CD14-positive monocyte (primary cell): ENCODE data around the gene NUDT8. TPM values are rescaled to one million over a fixed set of nuclear protein-coding genes. Genes with fewer than 3 reads are reported as not detected.
A peak's percentile ranks its signal among the peaks of the same experiment; 100 is the strongest.

Experiments used
- DNase-seq, 3 donors: peaks; one replicate each; pipeline ENCODE4 v3.0.0-alpha.2; 2011 to 2022
- H2AFZ ChIP-seq: 2 replicates; pipeline ENCODE4 v1.6.0; 2012; ENCODE audit warnings: mild to moderate bottlenecking, low read depth, low read length, inconsistent platforms; ENCODE audit not compliant: insufficient read depth, poor library complexity, severe bottlenecking
- H3K27ac ChIP-seq, 2 donors: 1 replicate in 1 of 2; 2 replicates in 1 of 2; pipeline ENCODE4 v1.5.1; 2012 to 2013; ENCODE audit warnings: low read length in 2 of 2, control low read depth in 1 of 2, inconsistent platforms in 1 of 2, low read depth in 1 of 2, mild to moderate bottlenecking in 1 of 2
- H3K27me3 ChIP-seq, 2 donors: one replicate each; pipeline versions ENCODE4 v1.6.0 to v1.6.1; 2011 to 2013; ENCODE audit warnings: low read length in 2 of 2; ENCODE audit not compliant: control insufficient read depth in 2 of 2, insufficient read depth in 2 of 2
- H3K36me3 ChIP-seq, 2 donors: replicated peaks in 1 of 2; 1 replicate in 1 of 2; 2 replicates in 1 of 2; pipeline versions ENCODE4 v1.5.1 to v1.6.1; 2012 to 2013; ENCODE audit warnings: low read length in 2 of 2, control low read depth in 1 of 2, inconsistent platforms in 1 of 2, mild to moderate bottlenecking in 1 of 2; ENCODE audit not compliant: insufficient read depth in 2 of 2, control insufficient read depth in 1 of 2
- H3K4me1 ChIP-seq, 2 donors: 1 replicate in 1 of 2; 2 replicates in 1 of 2; pipeline versions ENCODE4 v1.5.1 to v1.6.1; 2012 to 2013; ENCODE audit warnings: low read length in 2 of 2, control low read depth in 1 of 2, inconsistent platforms in 1 of 2, mild to moderate bottlenecking in 1 of 2, moderate library complexity in 1 of 2; ENCODE audit not compliant: insufficient read depth in 2 of 2, control insufficient read depth in 1 of 2
- H3K4me2 ChIP-seq: replicated peaks from 2 replicates; pipeline ENCODE3; 2012; ENCODE audit warnings: low read length, moderate library complexity, mild to moderate bottlenecking; ENCODE audit not compliant: poor library complexity, severe bottlenecking; ENCODE audit errors: extremely low read depth
- H3K4me3 ChIP-seq, 3 experiments: fragments of 200-600 bp in 1 of 3; sonication (generic) in 1 of 3; replicated peaks in 1 of 3; 1 replicate in 2 of 3; 2 replicates in 1 of 3; pipeline ENCODE4 v1.5.1; 2011 to 2013; ENCODE audit warnings: low read length in 3 of 3, mild to moderate bottlenecking in 3 of 3, control low read depth in 2 of 3, low read depth in 2 of 3, inconsistent platforms in 1 of 3, moderate library complexity in 1 of 3
- H3K79me2 ChIP-seq: 2 replicates; pipeline ENCODE4 v1.6.0; 2012; ENCODE audit warnings: mild to moderate bottlenecking, control low read depth, inconsistent platforms, low read length, moderate library complexity; ENCODE audit not compliant: insufficient read depth
- H3K9ac ChIP-seq: 2 replicates; pipeline ENCODE4 v1.6.0; 2017; ENCODE audit warnings: low read length, mild to moderate bottlenecking; ENCODE audit not compliant: insufficient read depth, poor library complexity, severe bottlenecking
- H3K9me3 ChIP-seq, 2 donors: replicated peaks in 1 of 2; 1 replicate in 1 of 2; 2 replicates in 1 of 2; pipeline versions ENCODE4 v1.5.1 to v1.6.1; 2012 to 2013; ENCODE audit warnings: low read length in 2 of 2, control low read depth in 1 of 2; ENCODE audit not compliant: control insufficient read depth in 1 of 2, insufficient read depth in 1 of 2
- H4K20me1 ChIP-seq: 2 replicates; pipeline ENCODE4 v1.6.0; 2012; ENCODE audit warnings: mild to moderate bottlenecking, low read length, control low read depth, moderate library complexity; ENCODE audit not compliant: insufficient read depth
- H3K27ac Mint-ChIP-seq, 7 donors: one replicate each; pipeline ENCODE4 v1.8.0; 2020; ENCODE audit warnings: mild to moderate bottlenecking in 7 of 7, mixed read lengths in 7 of 7, moderate library complexity in 6 of 7, inconsistent platforms in 2 of 7
- H3K27me3 Mint-ChIP-seq, 3 donors: one replicate each; pipeline ENCODE4 v1.8.0; 2021 to 2022; ENCODE audit warnings: low read depth in 3 of 3, mild to moderate bottlenecking in 3 of 3, mixed read lengths in 3 of 3, moderate library complexity in 3 of 3, inconsistent platforms in 1 of 3
- H3K36me3 Mint-ChIP-seq, 2 donors: one replicate each; pipeline ENCODE4 v1.8.0; 2020; ENCODE audit warnings: mixed read lengths in 2 of 2, inconsistent platforms in 1 of 2, mild to moderate bottlenecking in 1 of 2
- H3K4me1 Mint-ChIP-seq: one replicate; pipeline ENCODE4 v1.8.0; 2020; ENCODE audit warnings: mild to moderate bottlenecking, mixed read lengths
- H3K4me3 Mint-ChIP-seq, 2 donors: one replicate each; pipeline ENCODE4 v1.8.0; 2020; ENCODE audit warnings: mild to moderate bottlenecking in 2 of 2, mixed read lengths in 2 of 2, moderate library complexity in 1 of 2
- H3K9me3 Mint-ChIP-seq, 7 donors: one replicate each; pipeline ENCODE4 v1.8.0; 2020 to 2022; ENCODE audit warnings: mixed read lengths in 7 of 7, mild to moderate bottlenecking in 6 of 7, moderate library complexity in 6 of 7, inconsistent platforms in 2 of 7
- WGBS: methylation state at CpG from one replicate; pipeline ENCODE4 v1.1.5; 2013; ENCODE audit warnings: missing lambda C conversion rate; ENCODE audit not compliant: insufficient coverage; 5-methylcytosine and 5-hydroxymethylcytosine counted together
- intact Hi-C, 2 donors: fragments of 100-400 bp; cut with micrococcal nuclease; formaldehyde crosslinking; loops; one replicate each; pipeline versions ENCODE4 v1.15.0 to v1.15.1; 2023
- polyA plus RNA-seq, 3 donors: library from polyadenylated mRNA; depleted of rRNA in 1 of 3; unstranded in 2 of 3; stranded (reverse) in 1 of 3; fragments of 300-500 nt in 2 of 3; fragments of >200 nt in 1 of 3; fragmentation: Illumina TruSeq in 2 of 3; gene quantifications; 1 replicate in 2 of 3; 2 replicates in 1 of 3; pipeline ENCODE4 v1.2.3, GENCODE V29; 2012 to 2021
- TF ChIP-seq, protein P1 (sequence below): fragments of 200-600 bp; IDR thresholded peaks from one replicate; pipeline ENCODE4 v1.8.0; 2022; ENCODE audit warnings: antibody characterized with exemption, mild to moderate bottlenecking

NUDT8 gene
- polyA plus RNA-seq, 3 donors, result 0.92 to 1.4 (median 1.3) TPM

- WGBS, result 98% methylated on average over 4 of the region's 4 CpGs
- Histone ChIP-seq H3K4me2 (peak overlapping the region; percentile 83), H3K36me3 (peaks cover 18 to 30% of the 10 kb centered on the region in 2 donors), H3K4me1 (peaks cover 63 to 71% of the 10 kb centered on the region in 2 donors), H3K27me3 (no peaks in the 10 kb centered on the region), H3K79me2 (peaks cover 23% of the 10 kb centered on the region), H3K4me3 (peak overlapping the region in 1 of 3 experiments; percentile 82), H3K27ac (peak overlapping the region; percentile 78 to 89), H2AFZ (no peak overlapping the region), H4K20me1 (peaks cover 28% of the 10 kb centered on the region), H3K9ac (no peak overlapping the region), H3K9me3 (peaks cover 0 to 2% of the 10 kb centered on the region in 2 donors)
- Mint-ChIP-seq H3K4me1 (peaks cover 65% of the 10 kb centered on the region), H3K27ac (peak overlapping the region; percentile 60 to 96 (median 87)), H3K4me3 (peak overlapping the region in 1 of 2 donors; percentile 53), H3K36me3 (peaks cover 42 to 45% of the 10 kb centered on the region in 2 donors), H3K9me3 (peaks cover 0 to 13% (median 3%) of the 10 kb centered on the region in 7 donors), H3K27me3 (peaks cover 0 to 4% (median 2%) of the 10 kb centered on the region in 3 donors)
- intact Hi-C loops, result no loop called here
- no peak for DNase-seq
- TF ChIP-seq, protein P1, sequence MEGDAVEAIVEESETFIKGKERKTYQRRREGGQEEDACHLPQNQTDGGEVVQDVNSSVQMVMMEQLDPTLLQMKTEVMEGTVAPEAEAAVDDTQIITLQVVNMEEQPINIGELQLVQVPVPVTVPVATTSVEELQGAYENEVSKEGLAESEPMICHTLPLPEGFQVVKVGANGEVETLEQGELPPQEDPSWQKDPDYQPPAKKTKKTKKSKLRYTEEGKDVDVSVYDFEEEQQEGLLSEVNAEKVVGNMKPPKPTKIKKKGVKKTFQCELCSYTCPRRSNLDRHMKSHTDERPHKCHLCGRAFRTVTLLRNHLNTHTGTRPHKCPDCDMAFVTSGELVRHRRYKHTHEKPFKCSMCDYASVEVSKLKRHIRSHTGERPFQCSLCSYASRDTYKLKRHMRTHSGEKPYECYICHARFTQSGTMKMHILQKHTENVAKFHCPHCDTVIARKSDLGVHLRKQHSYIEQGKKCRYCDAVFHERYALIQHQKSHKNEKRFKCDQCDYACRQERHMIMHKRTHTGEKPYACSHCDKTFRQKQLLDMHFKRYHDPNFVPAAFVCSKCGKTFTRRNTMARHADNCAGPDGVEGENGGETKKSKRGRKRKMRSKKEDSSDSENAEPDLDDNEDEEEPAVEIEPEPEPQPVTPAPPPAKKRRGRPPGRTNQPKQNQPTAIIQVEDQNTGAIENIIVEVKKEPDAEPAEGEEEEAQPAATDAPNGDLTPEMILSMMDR, result no peak
Measured at GRCh38 chr11:67585911-67586310, 43.8 kb downstream of the NUDT8 start.

GRCh38 chr11:67584881-67585873, 44.6 kb downstream of the NUDT8 start:
- Mint-ChIP-seq H3K4me1 (peaks cover 65% of the 10 kb centered on the region), H3K27ac (peak overlapping the region in 6 of 7 donors; percentile 68 to 96 (median 90)), H3K27me3 (peaks cover 4 to 6% (median 5%) of the 10 kb centered on the region in 3 donors), H3K4me3 (peak overlapping the region; percentile 81 to 90), H3K9me3 (peaks cover 0 to 13% (median 3%) of the 10 kb centered on the region in 7 donors), H3K36me3 (peaks cover 38 to 45% of the 10 kb centered on the region in 2 donors)
- DNase-seq, result no peak
- Histone ChIP-seq H3K27ac (peak overlapping the region; percentile 80 to 89), H3K79me2 (peaks cover 23% of the 10 kb centered on the region), H3K36me3 (peaks cover 18 to 30% of the 10 kb centered on the region in 2 donors), H3K9me3 (peaks cover 0 to 2% of the 10 kb centered on the region in 2 donors), H4K20me1 (peaks cover 28% of the 10 kb centered on the region), H2AFZ (no peak overlapping the region), H3K4me1 (peaks cover 63 to 71% of the 10 kb centered on the region in 2 donors), H3K4me3 (peak overlapping the region in 2 of 3 experiments; percentile 67 to 82), H3K27me3 (no peaks in the 10 kb centered on the region), H3K9ac (peak overlapping the region; percentile 83), H3K4me2 (peak overlapping the region; percentile 83)
- intact Hi-C loops, result no loop called here
- 92% methylated on average over 18 of the region's 21 CpGs for WGBS
- TF ChIP-seq, protein P1, result no peak
